GM12892 (cell line): Measurements from ENCODE around the gene ASH1L.

ENCODE experiments used
- POLR2A ChIP-seq: IDR thresholded peaks from 2 replicates; pipeline ENCODE4 v1.6.1; 2011; ENCODE audit warnings: low read depth, low read length, control low read depth
- POLR2AphosphoS5 ChIP-seq: IDR thresholded peaks from 2 replicates; pipeline ENCODE4 v1.6.1; 2011; ENCODE audit warnings: low read depth, low read length, control low read depth
- TAF1 ChIP-seq: IDR thresholded peaks from 2 replicates; pipeline ENCODE4 v1.6.1; 2011; ENCODE audit warnings: low read depth, mild to moderate bottlenecking, control low read depth, low read length, borderline replicate concordance

DNA sequence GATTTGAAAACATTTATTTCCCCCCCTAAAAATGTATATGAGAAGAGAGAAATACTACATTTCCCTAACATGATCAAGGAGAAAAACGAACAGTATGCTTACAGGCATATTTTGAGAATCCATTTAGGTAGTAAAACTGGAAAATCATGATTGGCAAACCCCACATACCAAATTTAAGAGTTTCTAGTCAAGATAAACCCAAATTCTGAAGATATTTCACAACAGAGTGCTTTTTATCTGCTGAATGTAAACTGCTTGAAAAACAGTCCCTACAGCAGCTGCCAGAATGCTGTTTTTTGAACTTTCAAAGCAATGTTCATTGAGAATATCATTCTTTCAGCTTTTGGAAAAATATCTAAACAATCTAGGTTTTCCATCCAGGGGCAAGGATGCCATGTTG, 31.0 kb downstream of the ASH1L start:
- TF ChIP-seq POLR2AphosphoS5 = no peak
- TF ChIP-seq POLR2A = no peak
- TF ChIP-seq TAF1 = no peak
